Neural progenitor cell (in vitro differentiated cells): Measurements from ENCODE around the gene FAM53B.

Experiments used
- EZH2 ChIP-seq: fragments of 200-600 bp; sonication (generic); IDR thresholded peaks from 2 replicates; pipeline ENCODE4 v1.6.1; 2017; ENCODE audit warnings: antibody characterized with exemption, mild to moderate bottlenecking, moderate library complexity
- EZH2phosphoT487 ChIP-seq: fragments of 200-600 bp; sonication (generic); IDR thresholded peaks from 2 replicates; pipeline ENCODE4 v1.6.1; 2017; ENCODE audit warnings: antibody characterized with exemption
- TF ChIP-seq, protein P1 (sequence below): fragments of 200-600 bp; sonication (generic); IDR thresholded peaks from 2 replicates; pipeline ENCODE4 v1.5.1; 2017; ENCODE audit warnings: antibody characterized with exemption, mild to moderate bottlenecking

DNA sequence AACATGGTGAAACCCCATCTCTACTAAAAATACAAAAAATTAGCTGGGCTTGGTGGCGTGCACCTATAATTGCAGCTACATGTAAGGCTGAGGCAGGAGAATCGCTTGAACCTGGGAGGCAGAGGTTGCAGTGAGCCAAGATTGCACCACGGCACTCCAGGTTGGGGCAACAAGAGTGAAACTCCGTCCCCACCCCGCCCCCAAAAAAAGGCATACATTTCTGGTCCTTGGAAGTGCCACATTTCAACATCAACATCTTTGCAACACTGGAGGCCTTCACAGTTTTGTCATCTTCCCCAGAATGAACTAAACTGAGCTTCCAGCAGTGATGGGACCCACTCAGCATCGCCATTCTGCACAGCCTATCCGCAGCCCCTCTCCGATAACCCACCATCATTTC, 36.6 kb downstream of the FAM53B start:
- TF ChIP-seq EZH2 (no peak), EZH2phosphoT487 (no peak)
- TF ChIP-seq, protein P1, sequence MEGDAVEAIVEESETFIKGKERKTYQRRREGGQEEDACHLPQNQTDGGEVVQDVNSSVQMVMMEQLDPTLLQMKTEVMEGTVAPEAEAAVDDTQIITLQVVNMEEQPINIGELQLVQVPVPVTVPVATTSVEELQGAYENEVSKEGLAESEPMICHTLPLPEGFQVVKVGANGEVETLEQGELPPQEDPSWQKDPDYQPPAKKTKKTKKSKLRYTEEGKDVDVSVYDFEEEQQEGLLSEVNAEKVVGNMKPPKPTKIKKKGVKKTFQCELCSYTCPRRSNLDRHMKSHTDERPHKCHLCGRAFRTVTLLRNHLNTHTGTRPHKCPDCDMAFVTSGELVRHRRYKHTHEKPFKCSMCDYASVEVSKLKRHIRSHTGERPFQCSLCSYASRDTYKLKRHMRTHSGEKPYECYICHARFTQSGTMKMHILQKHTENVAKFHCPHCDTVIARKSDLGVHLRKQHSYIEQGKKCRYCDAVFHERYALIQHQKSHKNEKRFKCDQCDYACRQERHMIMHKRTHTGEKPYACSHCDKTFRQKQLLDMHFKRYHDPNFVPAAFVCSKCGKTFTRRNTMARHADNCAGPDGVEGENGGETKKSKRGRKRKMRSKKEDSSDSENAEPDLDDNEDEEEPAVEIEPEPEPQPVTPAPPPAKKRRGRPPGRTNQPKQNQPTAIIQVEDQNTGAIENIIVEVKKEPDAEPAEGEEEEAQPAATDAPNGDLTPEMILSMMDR, result no peak
